Measurements from ENCODE around the gene STAM2. TPM values are rescaled to one million over a fixed set of nuclear protein-coding genes. Genes with fewer than 3 reads are reported as not detected.

STAM2 gene
- total RNA-seq, result 73.2 TPM

DNA sequence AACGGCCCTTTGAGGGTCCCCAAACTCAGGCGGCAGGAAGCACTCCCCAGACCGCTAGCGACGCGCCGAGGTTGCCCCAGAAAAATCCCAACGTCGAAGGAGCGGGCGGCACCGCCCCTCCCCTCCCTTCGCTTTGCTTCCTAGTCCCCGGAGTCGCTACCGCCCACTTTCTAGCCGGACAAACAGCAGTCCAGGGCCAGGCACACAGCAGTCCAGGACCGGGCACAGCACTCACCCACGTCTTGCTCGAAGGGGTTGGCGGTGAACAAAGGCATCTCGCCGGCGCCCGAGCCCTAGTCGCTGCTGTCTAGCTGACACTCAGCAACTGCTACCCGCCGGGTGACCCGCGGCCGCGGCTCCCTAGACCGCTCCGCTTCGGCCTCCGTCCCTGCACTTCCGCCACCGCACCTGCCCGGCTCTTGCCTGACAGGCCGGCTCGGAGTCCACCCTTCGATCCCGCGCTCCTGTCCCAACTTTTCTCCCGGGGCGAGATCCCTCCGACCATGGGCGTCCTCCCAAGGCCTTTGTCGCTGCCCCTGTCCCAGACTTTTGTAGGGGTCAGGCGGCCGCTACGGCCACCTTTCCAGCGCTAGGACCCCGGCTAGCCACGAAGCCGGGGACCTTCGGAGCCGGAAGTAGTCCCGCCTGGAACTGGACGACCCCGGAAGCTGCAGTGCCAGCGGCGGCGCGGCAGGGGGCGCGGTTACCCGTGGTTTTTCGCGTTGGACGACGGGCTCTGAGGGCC, at the start of gene STAM2:
TSS of gene STAM2 (minus strand) at position 396 of the 745 bp plus-strand sequence. CDS start at position 275, 121 bp downstream.

DNA sequence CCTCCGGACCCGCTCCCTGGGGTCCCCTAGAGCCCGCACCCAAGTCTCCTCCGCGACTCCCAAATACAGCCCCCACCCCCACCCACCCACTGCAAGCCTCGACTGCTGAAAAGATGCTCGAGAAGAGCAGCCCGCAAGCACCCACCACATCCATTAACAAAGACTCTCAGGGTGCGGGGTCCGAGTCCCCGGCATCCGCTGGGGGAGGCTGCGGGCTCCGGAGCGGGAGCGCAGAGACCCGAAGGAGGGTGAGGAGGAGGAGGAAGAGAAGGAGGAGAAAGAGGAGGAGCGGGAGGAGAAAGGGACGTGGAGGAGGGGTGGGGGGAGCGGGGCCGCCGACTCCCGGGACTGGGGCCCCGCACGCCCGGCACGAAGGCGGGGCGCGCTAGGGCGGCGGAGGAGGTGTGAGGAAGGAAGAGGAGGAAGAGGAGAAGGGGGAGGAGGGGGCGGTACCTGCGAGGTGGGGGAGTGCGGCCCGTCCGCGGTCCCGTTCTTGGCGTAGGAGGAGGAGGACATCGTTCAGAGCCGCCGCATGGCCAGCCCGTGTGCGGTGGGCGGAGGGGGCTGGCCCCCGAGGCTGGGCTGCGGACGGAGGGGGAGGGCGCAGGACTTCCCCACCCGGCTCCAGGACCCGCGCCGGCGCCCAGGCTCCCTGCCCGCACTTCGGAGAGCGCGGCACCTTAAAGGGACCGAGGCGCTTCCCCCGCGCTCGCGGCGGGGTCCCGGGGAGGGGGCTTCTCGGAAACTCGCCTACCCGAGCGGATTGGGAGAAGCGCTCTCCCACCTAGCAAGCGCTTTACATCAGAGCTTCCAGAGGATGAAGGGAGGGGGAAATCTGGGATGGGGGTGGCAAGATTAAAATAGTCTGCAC, 76.8 kb downstream of the STAM2 start, which contains the start of gene CACNB4:
TSS of gene CACNB4 (minus strand) at position 549 of the 871 bp plus-strand sequence.

Small RNAs within 50 kb of the gene (small RNA-seq; reads per million reads assigned to genes)
- not detected for gene RPL30P2 (ENCODE audit: low replicate concordance)

Other genes with a start within 250 kb of the STAM2 start
- 132 TPM for gene CACNB4, start 76.7 kb downstream of the STAM2 start, total RNA-seq
- gene FMNL2, start 159.4 kb upstream of the STAM2 start, total RNA-seq, result 123 TPM

All from parietal lobe (tissue), 2 donors.